H1 (cell line): ENCODE results near the gene SLC6A18. TPM values are rescaled to one million over a fixed set of nuclear protein-coding genes. Genes with fewer than 3 reads are reported as not detected.

ENCODE experiments used
- CTCF ChIA-PET: fragments of 300-600 bp; sonication (Branson Sonifier 250); formaldehyde crosslinking; loops from one replicate; lab custom pipeline; 2021; ENCODE audit not compliant: partially characterized antibody; lab: Charles Lee
- POLR2A ChIA-PET: fragments of 300-600 bp; sonication (Branson Sonifier 250); formaldehyde crosslinking; loops from one replicate; lab custom pipeline; 2021; ENCODE audit warnings: inconsistent platforms; ENCODE audit not compliant: partially characterized antibody; lab: Charles Lee
- DNase-seq, 2 experiments: peaks; one replicate each; pipeline versions ENCODE4 v3.0.0 to v3.0.0-alpha.2; 2010 to 2022; ENCODE audit warnings: low spot score in 2 of 2, low read depth in 1 of 2, mixed read lengths in 1 of 2
- FAIRE-seq: peaks from 2 replicates; lab custom pipeline; 2011; peaks lifted over from hg19 to GRCh38; lab: Jason Lieb, UNC
- H2AFZ ChIP-seq: 2 replicates; pipeline ENCODE4 v1.8.1; 2012; ENCODE audit warnings: low read length, inconsistent platforms
- H2AK5ac ChIP-seq: 2 replicates; pipeline ENCODE4 v1.6.1; 2013; ENCODE audit warnings: low read depth, low read length
- H2BK120ac ChIP-seq: replicated peaks from 2 replicates; pipeline ENCODE3; 2013; ENCODE audit warnings: low read depth, low read length, inconsistent platforms
- H2BK12ac ChIP-seq: 2 replicates; pipeline ENCODE4 v1.6.1; 2013; ENCODE audit warnings: low read depth, low read length
- H2BK15ac ChIP-seq: 2 replicates; pipeline ENCODE4 v1.6.1; 2013; ENCODE audit warnings: low read length
- H2BK20ac ChIP-seq: 2 replicates; pipeline ENCODE4 v1.6.1; 2013; ENCODE audit warnings: low read length
- H2BK5ac ChIP-seq: 2 replicates; pipeline ENCODE4 v1.6.1; 2013; ENCODE audit warnings: low read depth, low read length
- H3K14ac ChIP-seq: 2 replicates; pipeline ENCODE4 v1.6.1; 2013; ENCODE audit warnings: inconsistent platforms; ENCODE audit not compliant: insufficient read length
- H3K18ac ChIP-seq: 2 replicates; pipeline ENCODE4 v1.6.1; 2013; ENCODE audit warnings: low read length; ENCODE audit errors: extremely low read depth
- H3K23ac ChIP-seq: 2 replicates; pipeline ENCODE4 v1.6.1; 2013; ENCODE audit warnings: inconsistent platforms; ENCODE audit not compliant: insufficient read length
- H3K23me2 ChIP-seq: 2 replicates; pipeline ENCODE4 v1.6.1; 2013; ENCODE audit warnings: low read depth, low read length
- H3K27ac ChIP-seq: 2 replicates; pipeline ENCODE4 v1.6.1; 2011; ENCODE audit warnings: low read depth, low read length, inconsistent platforms
- H3K27me3 ChIP-seq, 4 experiments: replicated peaks in 1 of 4; 1 replicate in 1 of 4; 2 replicates in 3 of 4; pipeline versions ENCODE4 v1.6.1 to v1.8.1; 2011 to 2013; ENCODE audit warnings: low read length in 3 of 4, mild to moderate bottlenecking in 3 of 4, inconsistent platforms in 2 of 4, mixed read lengths in 2 of 4, moderate library complexity in 1 of 4; ENCODE audit not compliant: control insufficient read depth in 3 of 4, insufficient read depth in 3 of 4; ENCODE audit errors: extremely low read depth in 1 of 4
- H3K36me3 ChIP-seq, 4 experiments: 2 replicates each; pipeline versions ENCODE4 v1.6.1 to v1.8.1; 2011 to 2013; ENCODE audit warnings: mild to moderate bottlenecking in 4 of 4, low read length in 3 of 4, moderate library complexity in 2 of 4, control low read depth in 1 of 4, inconsistent platforms in 1 of 4; ENCODE audit not compliant: insufficient read depth in 4 of 4, control insufficient read depth in 2 of 4
- H3K4ac ChIP-seq: replicated peaks from 2 replicates; pipeline ENCODE3; 2013; ENCODE audit warnings: low read length, low read depth, mixed read lengths, inconsistent platforms; ENCODE audit not compliant: insufficient read length
- H3K4me1 ChIP-seq, 4 experiments: replicated peaks in 1 of 4; 1 replicate in 1 of 4; 2 replicates in 3 of 4; pipeline versions ENCODE4 v1.6.1 to v1.8.1; 2011 to 2013; ENCODE audit warnings: low read length in 3 of 4, inconsistent platforms in 2 of 4, mixed read lengths in 1 of 4; ENCODE audit not compliant: insufficient read depth in 4 of 4, control insufficient read depth in 3 of 4
- H3K4me2 ChIP-seq, 2 experiments: 2 replicates each; pipeline versions ENCODE4 v1.6.1 to v1.8.1; 2011 to 2013; ENCODE audit warnings: low read depth in 2 of 2, low read length in 2 of 2, control low read depth in 1 of 2, inconsistent platforms in 1 of 2, mild to moderate bottlenecking in 1 of 2; ENCODE audit not compliant: insufficient read depth in 1 of 2
- H3K4me3 ChIP-seq, 4 experiments: fragments of 200-600, 300-600 bp in 1 of 4; sonication (generic), shearing (Covaris generic), sonication (Bioruptor Twin) in 1 of 4; 2 replicates each; pipeline versions ENCODE4 v1.5.1 to v1.8.1; 2011 to 2016; ENCODE audit warnings: low read length in 4 of 4, low read depth in 3 of 4, control low read depth in 2 of 4, inconsistent platforms in 2 of 4, mild to moderate bottlenecking in 2 of 4, mixed read lengths in 1 of 4, moderate library complexity in 1 of 4; ENCODE audit not compliant: insufficient read depth in 2 of 4; ENCODE audit errors: extremely low read depth in 1 of 4
- H3K56ac ChIP-seq: replicated peaks from 2 replicates; pipeline ENCODE3; 2013; ENCODE audit warnings: low read depth, mild to moderate bottlenecking, mixed read lengths, low read length, inconsistent platforms; ENCODE audit not compliant: insufficient read length
- H3K79me1 ChIP-seq: 2 replicates; pipeline ENCODE4 v1.6.1; 2013; ENCODE audit warnings: low read depth, low read length, control low read depth
- H3K79me2 ChIP-seq, 2 experiments: 2 replicates each; pipeline versions ENCODE4 v1.6.1 to v1.8.1; 2012 to 2013; ENCODE audit warnings: low read length in 2 of 2, mild to moderate bottlenecking in 2 of 2, inconsistent platforms in 1 of 2; ENCODE audit not compliant: insufficient read depth in 2 of 2, control insufficient read depth in 1 of 2
- H3K9ac ChIP-seq, 4 experiments: replicated peaks in 1 of 4; 1 replicate in 1 of 4; 2 replicates in 3 of 4; pipeline versions ENCODE4 v1.6.1 to v1.8.1; 2011 to 2013; ENCODE audit warnings: low read depth in 3 of 4, low read length in 3 of 4, control low read depth in 2 of 4, mild to moderate bottlenecking in 2 of 4, moderate library complexity in 2 of 4, inconsistent platforms in 1 of 4; ENCODE audit errors: extremely low read depth in 1 of 4
- H3K9me3 ChIP-seq, 2 experiments: 2 replicates each; pipeline versions ENCODE4 v1.6.1 to v1.8.1; 2012 to 2013; ENCODE audit warnings: mild to moderate bottlenecking in 2 of 2, moderate library complexity in 2 of 2, control low read depth in 1 of 2, inconsistent platforms in 1 of 2, low read depth in 1 of 2, low read length in 1 of 2, mixed read lengths in 1 of 2; ENCODE audit not compliant: insufficient read depth in 2 of 2
- H4K20me1 ChIP-seq, 2 experiments: replicated peaks in 1 of 2; 2 replicates each; pipeline versions ENCODE3 to v1.8.1; 2011 to 2013; ENCODE audit warnings: inconsistent platforms in 2 of 2, low read length in 2 of 2, mild to moderate bottlenecking in 1 of 2; ENCODE audit not compliant: insufficient read depth in 2 of 2, control insufficient read depth in 1 of 2
- H4K5ac ChIP-seq: 2 replicates; pipeline ENCODE4 v1.6.1; 2013; ENCODE audit warnings: low read length, low read depth, mixed read lengths, inconsistent platforms; ENCODE audit not compliant: insufficient read length
- H4K8ac ChIP-seq: 2 replicates; pipeline ENCODE4 v1.8.0; 2013; ENCODE audit warnings: mild to moderate bottlenecking, moderate library complexity, low read length, inconsistent platforms; ENCODE audit not compliant: insufficient read depth; ENCODE audit errors: extremely low read depth
- H4K91ac ChIP-seq: replicated peaks from 2 replicates; pipeline ENCODE3; 2013; ENCODE audit warnings: low read length, mixed read lengths, inconsistent platforms; ENCODE audit not compliant: insufficient read length
- BACH1 ChIP-seq: IDR thresholded peaks from 2 replicates; pipeline ENCODE4 v1.6.1; 2012; ENCODE audit warnings: low read length, improper control_type of control experiment
- MAFK ChIP-seq: IDR thresholded peaks from 2 replicates; pipeline ENCODE4 v1.6.1; 2012; ENCODE audit warnings: low read depth, mild to moderate bottlenecking, improper control_type of control experiment, low read length
- WGBS, 2 experiments: shearing (Covaris generic) in 1 of 2; methylation state at CpG; one replicate each; pipeline versions ENCODE4 v1.1.6 to v1.1.7; 2013 to 2015; ENCODE audit warnings: low lambda C conversion rate in 2 of 2, mixed read lengths in 2 of 2, inconsistent platforms in 1 of 2, low coverage in 1 of 2, missing lambda C conversion rate in 1 of 2; ENCODE audit not compliant: insufficient replicate concordance in 2 of 2, insufficient coverage in 1 of 2, insufficient read length in 1 of 2; ENCODE audit errors: extremely low coverage in 1 of 2, missing lambda C conversion rate in 1 of 2; 5-methylcytosine and 5-hydroxymethylcytosine counted together
- polyA plus RNA-seq, 7 experiments: library from polyadenylated mRNA; depleted of rRNA in 3 of 7; stranded (reverse) in 5 of 7; unstranded in 2 of 7; fragments of >200 nt in 5 of 7; fragments of 200-250 nt in 2 of 7; gene quantifications; 1 replicate in 5 of 7; 2 replicates in 1 of 7; 4 replicates in 1 of 7; pipeline versions ENCODE4 v1.2.1 to v1.2.3, GENCODE V29; 2011 to 2013; ENCODE audit warnings: missing spikeins in 2 of 7, mixed read lengths in 2 of 7
- total RNA-seq: library from RNA; stranded (reverse); fragmentation: NEBNext Ultra II Directional; extraction: Animal tissue kit (Norgen Biotek cat#: 25700); gene quantifications from 2 replicates; pipeline ENCODE4 v1.2.1, GENCODE V29; 2021
- TF ChIP-seq, protein P1 (sequence below): IDR thresholded peaks from 2 replicates; pipeline ENCODE4 v1.6.1; 2012; ENCODE audit warnings: inconsistent platforms

Gene SLC6A18
- total and polyA plus RNA-seq, 2 of the 8 experiments (the other 6 are each of a cell fraction or from before 2014, with no cell fraction given): not detected

DNA sequence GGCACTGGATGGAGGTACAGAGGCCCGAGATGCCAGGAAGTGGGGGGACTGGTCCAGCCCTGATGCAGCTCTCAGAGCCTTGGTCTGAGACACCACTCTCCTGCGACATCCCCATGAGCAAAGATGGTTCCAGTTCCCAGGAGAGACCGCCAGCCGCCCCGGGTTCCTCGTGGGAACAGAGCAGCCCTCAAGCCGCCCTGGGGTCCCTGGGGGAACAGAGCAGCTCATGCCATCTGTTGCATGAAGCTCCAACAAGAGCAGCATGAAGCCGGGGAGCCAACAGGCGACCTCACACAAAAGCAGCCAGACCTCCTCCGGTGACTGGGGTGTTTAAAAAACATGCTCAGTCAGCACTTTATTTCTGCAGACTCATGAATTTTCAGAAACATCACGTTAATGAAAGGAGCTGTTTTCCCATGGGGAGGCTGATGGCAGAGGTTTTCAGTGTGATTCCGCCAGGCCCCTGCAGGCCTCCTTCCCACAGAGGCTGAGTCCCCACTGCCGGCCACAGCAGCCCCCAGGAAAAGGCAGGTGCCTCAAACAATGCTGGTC is 6.2 kb downstream of the SLC6A18 start:
- Histone ChIP-seq H3K9ac (no peak overlapping the region), H3K23ac (no peak overlapping the region), H4K20me1 (peaks cover 0 to 2% of the 10 kb centered on the region in 2 experiments), H3K36me3 (no peaks in the 10 kb centered on the region), H3K56ac (no peak overlapping the region), H2BK5ac (no peak overlapping the region), H3K27me3 (no peaks in the 10 kb centered on the region), H3K4me2 (no peak overlapping the region), H3K79me1 (no peaks in the 10 kb centered on the region), H3K9me3 (peaks cover 8 to 9% of the 10 kb centered on the region in 2 experiments; a peak in 2 of 4 replicates), H2AFZ (no peak overlapping the region), H2BK20ac (no peak overlapping the region), H3K23me2 (no peaks in the 10 kb centered on the region), H3K79me2 (no peaks in the 10 kb centered on the region), H2BK15ac (no peak overlapping the region), H2BK120ac (no peak overlapping the region), H2BK12ac (no peak overlapping the region), H3K27ac (no peak overlapping the region), H3K14ac (no peak overlapping the region), H4K91ac (no peak overlapping the region), H3K4me3 (no peak overlapping the region), H3K4ac (no peak overlapping the region), H3K4me1 (peaks cover 0 to 5% (median 1%) of the 10 kb centered on the region in 4 experiments; a peak in 2 of 7 replicates), H2AK5ac (no peak overlapping the region), H4K5ac (no peak overlapping the region), H4K8ac (no peak overlapping the region), H3K18ac (no peak overlapping the region)
- ChIA-PET CTCF (interaction anchor here (0.6 to 1.8 kb wide), 5 partner anchors 8 to 301 kb away, joined by 3 to 8 read pairs (median 4); partner anchors contain the start of gene SLC6A19), POLR2A (interaction anchor here (1.3 kb wide), 1 partner anchor 57 kb away, joined by 3 read pairs; no protein-coding TSS in a partner anchor)
- TF ChIP-seq, protein P1, sequence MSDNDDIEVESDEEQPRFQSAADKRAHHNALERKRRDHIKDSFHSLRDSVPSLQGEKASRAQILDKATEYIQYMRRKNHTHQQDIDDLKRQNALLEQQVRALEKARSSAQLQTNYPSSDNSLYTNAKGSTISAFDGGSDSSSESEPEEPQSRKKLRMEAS: no peak
- TF ChIP-seq MAFK (peak; percentile 92), BACH1 (peak; percentile 66; the same call in 1 of the 2 replicates)
- FAIRE-seq (no peak), DNase-seq (no peak)
- WGBS, 2 experiments: 82% methylated on average over 13 of the region's 13 CpGs; no CpG with 5 or more reads in 1 of the 2 experiments
